Caco-2 (cell line): ENCODE measurements around the gene ADD1. TPM values are rescaled to one million over a fixed set of nuclear protein-coding genes. Genes with fewer than 3 reads are reported as not detected.

Experiments used
- BruUV-seq: library from RNA; stranded (reverse); fragments of 400-500 nt; replicated peaks from 2 replicates; lab custom pipeline; 2021; lab: Mats Ljungman, UMichigan
- CTCF ChIA-PET: fragments of 300-600 bp; sonication (Branson Sonifier 250); formaldehyde crosslinking; loops from one replicate; lab custom pipeline; 2022; ENCODE audit warnings: antibody characterized with exemption; lab: Charles Lee
- POLR2A ChIA-PET: fragments of 300-600 bp; sonication (Branson Sonifier 250); formaldehyde crosslinking; loops from one replicate; lab custom pipeline; 2022; ENCODE audit warnings: antibody characterized with exemption; lab: Charles Lee
- DNase-seq, 2 experiments: peaks; one replicate each; pipeline versions ENCODE4 v3.0.0 to v3.0.0-alpha.2; 2020 to 2022
- H3K27me3 ChIP-seq: replicated peaks from 2 replicates; pipeline ENCODE4 v1.6.0; 2011; ENCODE audit warnings: low read length; ENCODE audit not compliant: control insufficient read depth, insufficient read depth
- H3K36me3 ChIP-seq: 2 replicates; pipeline ENCODE4 v1.5.1; 2011; ENCODE audit warnings: low read length; ENCODE audit not compliant: control insufficient read depth, insufficient read depth
- H3K4me1 ChIP-seq: fragments of 250-450 bp; sonication (Bioruptor Pico); 2 replicates; pipeline ENCODE4 v1.5.1; 2020; ENCODE audit warnings: mild to moderate bottlenecking
- H3K4me3 ChIP-seq: 2 replicates; pipeline ENCODE4 v1.5.1; 2011; ENCODE audit warnings: low read depth, mild to moderate bottlenecking, control low read depth, low read length
- H3K9me3 ChIP-seq: fragments of 250-450 bp; sonication (Bioruptor Pico); 2 replicates; pipeline ENCODE4 v1.5.1; 2020; ENCODE audit warnings: mild to moderate bottlenecking, moderate library complexity
- H3K27ac Mint-ChIP-seq: one replicate; pipeline ENCODE4 v1.8.0; 2022; ENCODE audit warnings: mixed read lengths; ENCODE audit not compliant: unreplicated experiment
- H3K27me3 Mint-ChIP-seq: one replicate; pipeline ENCODE4 v1.8.0; 2022; ENCODE audit warnings: mixed read lengths; ENCODE audit not compliant: insufficient read depth, unreplicated experiment
- H3K36me3 Mint-ChIP-seq: one replicate; pipeline ENCODE4 v1.8.0; 2022; ENCODE audit warnings: mild to moderate bottlenecking, mixed read lengths; ENCODE audit not compliant: insufficient read depth, unreplicated experiment
- H3K4me1 Mint-ChIP-seq: one replicate; pipeline ENCODE4 v1.8.0; 2022; ENCODE audit warnings: low read depth, mixed read lengths; ENCODE audit not compliant: unreplicated experiment
- H3K4me3 Mint-ChIP-seq: one replicate; pipeline ENCODE4 v1.8.0; 2022; ENCODE audit warnings: mild to moderate bottlenecking, moderate library complexity, mixed read lengths; ENCODE audit not compliant: unreplicated experiment
- H3K9me3 Mint-ChIP-seq: one replicate; pipeline ENCODE4 v1.8.0; 2022; ENCODE audit warnings: mixed read lengths; ENCODE audit not compliant: unreplicated experiment
- CTCF ChIP-seq, 2 experiments: fragments of 200-600 bp in 1 of 2; IDR thresholded peaks; 1 replicate in 1 of 2; 2 replicates in 1 of 2; pipeline versions ENCODE4 v1.5.1 to v1.8.0; 2011 to 2022; ENCODE audit warnings: antibody characterized with exemption in 1 of 2, control low read depth in 1 of 2, inconsistent platforms in 1 of 2, low read depth in 1 of 2, low read length in 1 of 2, mild to moderate bottlenecking in 1 of 2, moderate library complexity in 1 of 2; ENCODE audit not compliant: insufficient read depth in 1 of 2, severe bottlenecking in 1 of 2, unreplicated experiment in 1 of 2
- intact Hi-C: fragments of 100-400 bp; cut with micrococcal nuclease; formaldehyde crosslinking; loops from one replicate; pipeline ENCODE4 v1.10.0; 2022; ENCODE audit not compliant: unreplicated experiment
- total RNA-seq: library from RNA; stranded (reverse); gene quantifications from 2 replicates; pipeline ENCODE4 v1.2.3, GENCODE V29; 2022

The ADD1 gene
- total RNA-seq, 1 experiment from 2014 or later = 242 TPM

GRCh38 chr4:2831611-2832308 lies 11.9 kb upstream of the ADD1 start:
- Histone ChIP-seq H3K36me3 (no peaks in the 10 kb centered on the region), H3K4me1 (no peaks in the 10 kb centered on the region), H3K9me3 (no peaks in the 10 kb centered on the region), H3K4me3 (no peak overlapping the region), H3K27me3 (no peaks in the 10 kb centered on the region)
- Mint-ChIP-seq H3K27ac (no peak overlapping the region), H3K4me3 (no peak overlapping the region), H3K4me1 (no peaks in the 10 kb centered on the region), H3K27me3 (no peaks in the 10 kb centered on the region), H3K9me3 (no peaks in the 10 kb centered on the region), H3K36me3 (peaks cover 18% of the 10 kb centered on the region)
- no peak for TF ChIP-seq CTCF (IDR thresholded peaks at IDR 0.05; ENCODE audit: insufficient read depth in 1 of 2, low read depth in 1 of 2, low read length in 1 of 2, severe bottlenecking in 1 of 2, unreplicated experiment in 1 of 2)
- no TSS peak for BruUV-seq
- ChIA-PET POLR2A (interaction anchor here (0.6 kb wide), 1 partner anchor 24 kb away, joined by 3 read pairs; no protein-coding TSS in a partner anchor), CTCF (no interaction called here)
- peak in 1 of 2 experiments; percentile 25 for DNase-seq
- intact Hi-C loops = no loop called here

- no peaks in the 10 kb centered on the region for H3K9me3 ChIP-seq
- no peak overlapping the region for H3K4me3 ChIP-seq
- Mint-ChIP-seq H3K4me1 (no peaks in the 10 kb centered on the region), H3K36me3 (peaks cover 20% of the 10 kb centered on the region), H3K27ac (no peak overlapping the region), H3K4me3 (no peak overlapping the region), H3K27me3 (no peaks in the 10 kb centered on the region), H3K9me3 (no peaks in the 10 kb centered on the region)
- ChIA-PET POLR2A (interaction anchor here (0.6 kb wide), 1 partner anchor 23 kb away, joined by 3 read pairs; no protein-coding TSS in a partner anchor), CTCF (no interaction called here)
- no peak for TF ChIP-seq CTCF (IDR thresholded peaks at IDR 0.05; ENCODE audit: insufficient read depth in 1 of 2, low read depth in 1 of 2, low read length in 1 of 2, severe bottlenecking in 1 of 2, unreplicated experiment in 1 of 2)
- H3K27me3 ChIP-seq = no peaks in the 10 kb centered on the region
- no TSS peak for BruUV-seq
- H3K36me3 ChIP-seq = no peaks in the 10 kb centered on the region
- peak in 1 of 2 experiments; percentile 21 for DNase-seq
- no peaks in the 10 kb centered on the region for H3K4me1 ChIP-seq
- intact Hi-C loops = no loop called here
These were observed 11.2 kb upstream of the ADD1 start for GRCh38 chr4:2832309-2832980.

- POLR2A ChIA-PET = no interaction called here
- no peak overlapping the region for H3K4me3 ChIP-seq
- H3K9me3 ChIP-seq = no peaks in the 10 kb centered on the region
- CTCF ChIA-PET = no interaction called here
- Mint-ChIP-seq H3K9me3 (no peaks in the 10 kb centered on the region), H3K27me3 (no peaks in the 10 kb centered on the region), H3K36me3 (peaks cover 21% of the 10 kb centered on the region), H3K4me1 (no peaks in the 10 kb centered on the region), H3K27ac (no peak overlapping the region), H3K4me3 (no peak overlapping the region)
- H3K27me3 ChIP-seq = no peaks in the 10 kb centered on the region
- intact Hi-C loops = no loop called here
- DNase-seq = peak in 1 of 2 experiments; percentile 24
- H3K36me3 ChIP-seq = no peaks in the 10 kb centered on the region
- no TSS peak for BruUV-seq
- no peaks in the 10 kb centered on the region for H3K4me1 ChIP-seq
- TF ChIP-seq CTCF (IDR thresholded peaks at IDR 0.05; ENCODE audit: insufficient read depth in 1 of 2, low read depth in 1 of 2, low read length in 1 of 2, severe bottlenecking in 1 of 2, unreplicated experiment in 1 of 2) = no peak
These were observed 10.5 kb upstream of the ADD1 start for GRCh38 chr4:2832981-2833670.
